ENCODE measurements around the gene CCDC197.

Gene CCDC197

GRCh38 chr14:94027566-94028449 is 30.7 kb downstream of the CCDC197 start:
- DNase-seq: no peak

DNA sequence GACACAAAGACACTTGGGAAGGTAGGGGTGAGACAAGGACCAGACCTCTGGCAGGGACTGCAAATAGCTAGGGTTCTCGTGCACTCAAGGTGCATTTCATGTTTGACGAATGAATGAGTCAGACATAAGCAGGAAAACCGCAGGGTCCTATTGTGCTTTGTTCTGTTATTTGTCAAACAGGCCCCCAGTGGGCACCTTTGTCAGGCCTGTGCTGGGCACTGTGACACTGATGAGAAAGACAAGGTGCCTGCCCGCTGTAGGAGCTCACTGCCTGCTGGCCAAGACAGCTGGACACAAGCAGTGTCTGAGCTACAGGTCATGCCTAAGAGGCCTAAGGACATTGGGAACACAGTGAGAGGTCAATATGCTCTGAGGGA is 31.3 kb downstream of the CCDC197 start:
- DNase-seq: no peak

DNA sequence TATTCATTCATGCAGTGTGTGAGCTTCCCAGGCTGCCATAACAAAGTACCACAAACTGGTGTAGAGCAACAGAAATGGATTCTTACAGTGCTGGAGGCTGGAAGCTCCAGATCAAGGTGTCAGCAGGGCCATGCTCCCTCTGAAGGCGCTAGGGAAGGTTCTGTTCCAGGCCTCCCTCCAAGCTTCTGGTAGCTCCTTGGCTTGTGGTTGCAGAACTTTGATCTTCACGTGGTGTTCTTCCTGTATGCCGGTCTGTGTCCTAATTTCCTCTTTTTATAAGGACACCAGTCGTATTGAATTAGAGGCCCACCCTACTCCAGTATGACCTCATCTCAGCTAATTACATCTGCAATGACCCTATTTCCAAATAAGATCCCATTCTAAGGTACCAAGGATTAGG is 32.2 kb downstream of the CCDC197 start:
- DNase-seq: no peak

DNA sequence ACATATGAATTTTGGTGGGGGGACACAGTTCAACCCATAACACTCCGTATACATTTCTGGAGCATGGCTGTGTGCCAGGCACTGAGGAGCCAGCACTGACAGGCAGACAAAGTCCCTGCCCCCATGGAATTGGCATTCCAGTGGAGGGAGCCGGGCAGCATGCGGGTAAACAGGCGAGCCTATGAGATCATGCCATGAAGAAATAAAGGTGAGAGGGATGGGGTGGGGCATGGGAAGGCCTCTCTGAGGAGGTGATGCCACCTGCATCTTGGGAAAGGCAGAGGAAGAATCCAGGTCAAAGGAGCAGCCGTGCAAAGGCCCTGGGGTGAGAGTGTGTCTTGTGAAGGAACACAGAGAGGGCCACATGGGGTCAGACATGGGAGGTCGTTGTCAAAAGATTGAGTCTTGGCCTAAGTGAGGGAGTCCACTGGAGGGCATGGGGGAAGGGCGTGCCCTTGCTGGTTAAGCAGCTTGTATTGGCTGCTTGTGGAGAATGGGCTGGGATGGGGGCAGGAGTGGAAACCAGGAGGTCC is 32.6 kb downstream of the CCDC197 start:
- no peak for DNase-seq

DNA sequence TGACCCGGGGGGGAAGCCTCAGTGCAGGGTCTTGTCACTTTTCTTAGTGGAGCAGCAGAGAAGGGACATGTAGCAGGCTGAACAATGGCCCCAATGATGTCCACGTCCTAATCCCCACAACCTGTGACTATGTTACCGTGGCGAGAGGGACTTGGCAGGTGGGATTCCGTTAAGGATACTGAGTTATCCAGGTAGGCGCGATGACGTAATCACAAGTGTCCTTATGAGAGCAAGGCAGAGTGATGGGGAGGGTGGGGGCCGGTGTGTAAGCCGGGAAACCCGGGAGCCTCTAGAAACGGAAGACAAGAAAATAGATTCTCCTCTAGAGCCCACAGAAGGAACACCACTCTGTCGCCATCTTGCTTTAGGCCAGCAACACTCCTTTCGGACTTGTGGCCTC is 33.5 kb downstream of the CCDC197 start:
- DNase-seq: no peak

GRCh38 chr14:94031161-94031882 is 34.2 kb downstream of the CCDC197 start:
- DNase-seq: no peak

DNA sequence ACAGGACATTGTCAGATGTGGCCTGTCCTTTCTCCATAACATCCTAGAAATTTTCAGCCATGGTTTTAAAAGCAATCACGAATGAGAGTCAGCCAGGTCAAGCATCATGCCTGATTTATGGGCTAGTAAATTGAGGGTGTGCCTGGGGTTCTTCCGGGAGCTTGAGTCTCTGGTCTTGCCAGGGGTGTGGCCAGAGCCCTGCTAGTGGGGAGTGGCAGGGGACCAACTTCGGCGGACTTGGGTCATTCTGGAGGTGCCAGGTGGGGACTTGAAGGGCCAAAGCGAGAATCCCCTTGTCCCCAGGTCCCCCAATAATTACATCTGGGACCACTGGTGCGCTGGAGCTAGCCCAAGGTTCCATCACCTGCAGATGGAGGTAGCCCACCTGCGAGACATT is 34.8 kb downstream of the CCDC197 start:
- no peak for DNase-seq

GRCh38 chr14:94034886-94035285 is 37.8 kb downstream of the CCDC197 start:
- DNase-seq: no peak

DNA sequence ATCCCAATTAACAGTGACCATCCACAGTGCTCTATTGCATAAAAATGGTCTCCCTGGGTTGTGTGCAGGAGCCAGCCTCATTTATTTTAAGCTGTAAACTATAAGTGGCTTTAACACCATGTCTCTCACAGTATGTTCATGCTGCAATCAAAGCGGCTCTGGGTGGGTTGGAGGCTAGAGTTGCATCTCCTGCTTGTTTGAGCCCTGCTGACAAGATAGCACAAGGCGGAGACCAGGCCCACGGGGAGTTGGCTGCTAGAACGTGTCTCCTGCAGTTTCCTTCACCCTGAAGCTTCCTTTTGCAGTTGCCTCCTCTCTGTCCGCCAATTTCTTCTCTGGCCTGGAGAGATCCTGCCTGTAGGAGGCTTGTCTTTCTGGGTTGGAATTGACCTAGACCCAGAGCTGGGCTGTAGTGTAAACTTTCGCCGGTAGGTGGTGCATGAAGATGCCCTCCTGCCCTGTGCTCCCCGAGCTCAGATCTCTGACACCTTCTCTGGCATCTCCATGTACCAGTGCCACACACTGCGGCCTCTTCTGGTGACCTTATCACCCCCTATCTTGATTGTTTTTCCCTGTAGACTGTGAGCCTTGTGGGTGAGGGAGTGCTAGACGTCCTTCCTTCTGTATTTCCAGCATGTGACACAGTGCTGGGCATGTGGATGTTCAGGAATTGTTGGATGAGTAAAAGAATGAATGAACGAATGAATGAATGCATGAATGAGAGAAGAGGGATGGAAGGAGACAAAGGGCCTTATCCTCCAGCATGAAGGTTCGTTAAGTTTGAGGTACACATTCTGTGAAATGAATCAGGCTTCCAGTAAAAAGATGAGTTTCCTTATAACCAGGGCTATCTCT is 39.4 kb downstream of the CCDC197 start:
- DNase-seq: peak; percentile 32

GRCh38 chr14:94037954-94038353 is 40.9 kb downstream of the CCDC197 start:
- DNase-seq: no peak

GRCh38 chr14:94038510-94038909 is 41.4 kb downstream of the CCDC197 start:
- no peak for DNase-seq

GRCh38 chr14:94038921-94039629 is 42.0 kb downstream of the CCDC197 start:
- DNase-seq: no peak

DNA sequence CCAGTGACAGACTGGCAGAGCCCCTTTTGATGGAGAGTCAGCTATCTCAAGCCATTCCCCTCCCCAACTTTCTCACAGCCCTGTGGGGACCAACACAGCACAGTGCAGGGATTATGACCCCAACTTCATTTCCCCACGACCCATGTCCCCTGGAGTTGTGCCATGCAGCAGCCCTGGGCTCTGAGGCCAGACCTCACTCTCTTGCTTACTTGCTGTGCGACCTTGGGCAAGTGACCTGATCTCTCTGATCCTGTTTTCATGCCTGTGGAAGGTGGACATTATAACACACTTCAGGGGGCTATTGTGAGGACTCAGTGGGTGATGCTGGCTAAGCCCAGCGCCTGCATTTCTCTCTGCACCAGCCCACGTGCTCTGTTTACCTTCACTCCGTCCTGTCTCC is 43.1 kb downstream of the CCDC197 start:
- no peak for DNase-seq

DNA sequence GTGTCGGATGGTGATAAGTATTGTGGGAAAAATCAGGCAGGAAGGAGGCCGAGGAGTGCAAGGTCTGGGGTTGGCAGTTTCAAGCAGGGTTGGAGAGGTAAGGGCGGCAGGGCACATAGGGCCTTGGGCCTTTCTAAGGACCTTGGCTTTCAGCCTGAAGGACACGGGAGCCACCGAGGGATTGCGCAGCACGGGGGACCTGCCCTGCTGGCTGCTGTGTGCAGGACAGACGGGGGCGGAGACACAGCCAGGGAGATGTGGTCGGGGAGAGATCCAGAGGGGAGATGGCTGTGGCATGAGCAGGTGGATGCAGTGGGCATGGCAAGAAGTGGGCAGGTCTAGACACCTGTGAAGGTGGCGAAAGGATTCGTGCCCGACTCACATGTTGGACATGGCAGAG is 43.7 kb downstream of the CCDC197 start:
- DNase-seq: no peak

DNA sequence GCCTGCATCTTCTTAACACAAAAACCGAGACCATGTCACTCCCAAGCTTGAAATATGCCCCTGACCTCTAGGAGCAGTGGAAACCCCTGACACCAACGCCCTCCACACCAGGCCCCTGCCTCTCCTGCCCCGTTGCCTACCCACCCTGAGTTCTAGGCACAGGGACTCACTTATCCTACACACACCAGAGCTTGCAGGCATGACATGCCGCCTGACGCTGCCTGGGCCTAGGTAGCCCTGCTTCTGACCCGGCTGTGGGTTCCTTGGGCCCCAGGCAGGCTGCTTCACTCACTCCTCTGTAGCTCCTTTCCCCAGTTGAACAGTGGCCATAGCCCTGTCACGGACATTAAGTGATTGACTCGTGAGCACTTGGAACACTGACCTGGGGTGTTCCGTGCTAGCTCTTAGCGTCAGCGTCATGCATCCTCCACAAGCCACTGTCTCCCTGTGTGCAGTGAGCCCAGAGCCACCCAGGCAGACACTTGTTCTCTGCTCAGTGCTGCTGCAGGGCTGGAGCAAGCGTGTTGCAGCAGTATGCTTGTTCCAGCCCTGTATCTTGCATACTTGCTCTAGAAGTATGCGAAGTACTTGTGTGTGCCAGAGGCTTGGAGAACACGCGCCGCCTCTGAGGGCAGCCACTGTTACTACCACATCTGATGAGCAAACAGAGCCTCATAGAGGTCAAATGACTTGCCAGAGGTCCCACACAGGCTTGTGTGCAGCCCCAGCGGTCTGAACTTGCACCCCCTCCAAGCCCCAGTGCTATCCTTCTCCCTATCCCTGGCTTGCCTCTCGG is 44.6 kb downstream of the CCDC197 start:
- DNase-seq: no peak

DNA sequence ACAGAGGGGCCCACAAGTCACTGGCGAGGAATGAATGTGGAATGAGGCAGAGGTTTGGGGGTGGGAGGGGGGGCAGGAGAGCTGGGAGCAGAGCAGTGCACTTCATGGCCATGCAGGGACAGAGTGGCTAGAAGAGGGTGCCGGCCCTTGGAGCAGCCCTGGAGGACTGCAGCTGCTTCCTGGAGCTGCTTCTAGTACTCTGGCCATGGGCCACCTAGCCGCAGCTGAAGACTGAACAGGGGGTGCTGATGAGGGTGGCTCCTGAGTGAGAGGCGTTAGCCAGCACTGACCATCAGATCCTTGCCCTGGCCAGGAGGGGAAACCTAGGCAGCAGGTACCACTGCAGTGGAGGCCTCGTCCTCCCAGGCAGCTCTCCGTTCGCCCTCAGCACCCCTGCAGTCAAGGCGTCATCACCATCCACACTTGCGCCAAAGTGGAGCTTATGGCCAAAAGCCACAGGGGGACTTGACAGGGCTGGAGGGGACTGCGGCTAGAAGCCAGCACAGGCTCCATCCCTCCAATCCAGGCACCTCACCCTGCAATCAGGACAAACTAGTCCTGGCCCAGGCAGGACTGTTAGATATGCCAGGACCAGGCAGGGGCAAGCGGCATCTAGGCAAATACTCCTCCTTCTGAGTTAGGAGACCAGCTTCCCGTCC is 45.5 kb downstream of the CCDC197 start:
- DNase-seq: no peak

GRCh38 chr14:94043111-94043755 is 46.1 kb downstream of the CCDC197 start:
- no peak for DNase-seq

DNA sequence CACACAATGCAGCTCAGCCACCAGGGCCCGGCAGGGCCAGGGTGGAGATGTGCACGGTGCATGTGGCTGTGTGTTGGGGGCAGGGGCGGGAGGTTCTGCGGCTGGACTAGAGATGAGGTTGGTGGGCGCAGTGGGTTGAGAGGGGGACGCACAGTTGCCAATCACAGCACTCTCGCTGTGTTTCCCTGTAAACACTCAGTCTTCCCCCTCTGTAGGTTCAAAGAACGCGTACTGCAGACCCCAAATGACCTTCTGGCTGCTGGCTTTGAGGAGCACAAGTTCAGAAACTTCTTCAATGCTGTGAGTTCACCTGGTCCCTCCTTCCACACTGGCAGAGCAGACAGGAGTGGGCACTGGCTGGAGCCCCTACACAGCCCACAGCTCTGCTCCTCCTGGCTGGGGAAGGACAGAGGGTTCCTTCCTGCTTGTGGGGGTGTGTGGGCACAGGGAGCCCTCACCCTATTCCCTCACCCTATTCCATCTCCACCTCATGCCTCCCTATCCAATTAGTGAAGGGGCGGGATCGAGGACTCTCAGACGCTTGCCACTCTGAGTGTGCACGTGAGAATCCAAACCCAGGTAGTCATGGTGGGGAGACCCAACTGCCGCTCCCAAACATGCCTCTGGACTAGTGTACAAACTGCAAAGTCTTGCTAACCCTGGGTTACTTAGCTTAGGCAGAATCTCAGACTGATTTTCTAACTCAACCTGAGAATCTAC is 46.8 kb downstream of the CCDC197 start:
- DNase-seq: no peak

- no peak for DNase-seq
These were observed 47.5 kb downstream of the CCDC197 start for GRCh38 chr14:94044476-94045091.

Data from NCI-H510A (cell line).